Measurements from ENCODE around the gene SLBP. TPM values are rescaled to one million over a fixed set of nuclear protein-coding genes. Genes with fewer than 3 reads are reported as not detected.

The SLBP gene
- total RNA-seq, 4 donors from 2014 or later: 17.0 to 25.6 (median 21.0) TPM

- Histone ChIP-seq H3K36me3 (no peaks in the 10 kb centered on the region), H3K4me1 (no peaks in the 10 kb centered on the region), H3K4me3 (no peak overlapping the region), H3K27ac (no peak overlapping the region), H3K9me3 (no peaks in the 10 kb centered on the region), H3K27me3 (no peaks in the 10 kb centered on the region)
- ATAC-seq: no peak
- in situ Hi-C loops (cut with MboI; ENCODE audit: low sequenced_read_pairs in 4 of 4) (no loop called here), intact Hi-C loops (cut with DNase I; ENCODE audit: low total_unique reads) (no loop called here)
- no peak for DNase-seq
- no peak for TF ChIP-seq CTCF (IDR thresholded peaks at IDR 0.05 in 4 of 5, conservative IDR thresholded peaks at IDR 0.05 in 1 of 5)
These were observed 44.0 kb upstream of the SLBP start for GRCh38 chr4:1756079-1756478.

GRCh38 chr4:1755297-1755696 lies 43.2 kb upstream of the SLBP start:
- DNase-seq (no peak), ATAC-seq (no peak)
- Histone ChIP-seq H3K27ac (no peak overlapping the region), H3K36me3 (no peaks in the 10 kb centered on the region), H3K9me3 (no peaks in the 10 kb centered on the region), H3K27me3 (no peaks in the 10 kb centered on the region), H3K4me3 (no peak overlapping the region), H3K4me1 (no peaks in the 10 kb centered on the region)
- in situ Hi-C loops (cut with MboI; ENCODE audit: low sequenced_read_pairs in 4 of 4): no loop called here
- intact Hi-C loops (cut with DNase I; ENCODE audit: low total_unique reads): no loop called here
- TF ChIP-seq POLR2A (IDR thresholded peaks at IDR 0.05): no peak
- no peak for TF ChIP-seq CTCF (IDR thresholded peaks at IDR 0.05 in 4 of 5, conservative IDR thresholded peaks at IDR 0.05 in 1 of 5)

- Histone ChIP-seq H3K27me3 (no peaks in the 10 kb centered on the region), H3K27ac (no peak overlapping the region), H3K9me3 (no peaks in the 10 kb centered on the region), H3K36me3 (no peaks in the 10 kb centered on the region), H3K4me1 (no peaks in the 10 kb centered on the region), H3K4me3 (no peak overlapping the region)
- no peak for ATAC-seq
- in situ Hi-C loops (cut with MboI; ENCODE audit: low sequenced_read_pairs in 4 of 4) (no loop called here), intact Hi-C loops (cut with DNase I; ENCODE audit: low total_unique reads) (no loop called here)
- TF ChIP-seq POLR2A (IDR thresholded peaks at IDR 0.05) (no peak), CTCF (IDR thresholded peaks at IDR 0.05 in 4 of 5, conservative IDR thresholded peaks at IDR 0.05 in 1 of 5) (no peak)
- no peak for DNase-seq
These were observed 42.2 kb upstream of the SLBP start for GRCh38 chr4:1754336-1754735.

GRCh38 chr4:1753697-1754311 lies 41.7 kb upstream of the SLBP start:
- no peak for DNase-seq
- Histone ChIP-seq H3K4me3 (no peak overlapping the region), H3K27ac (no peak overlapping the region), H3K4me1 (no peaks in the 10 kb centered on the region), H3K27me3 (no peaks in the 10 kb centered on the region), H3K36me3 (no peaks in the 10 kb centered on the region), H3K9me3 (no peaks in the 10 kb centered on the region)
- intact Hi-C loops (cut with DNase I; ENCODE audit: low total_unique reads): no loop called here
- in situ Hi-C loops (cut with MboI; ENCODE audit: low sequenced_read_pairs in 4 of 4): no loop called here
- TF ChIP-seq CTCF (IDR thresholded peaks at IDR 0.05 in 4 of 5, conservative IDR thresholded peaks at IDR 0.05 in 1 of 5) (no peak), POLR2A (IDR thresholded peaks at IDR 0.05) (no peak)
- no peak for ATAC-seq

- intact Hi-C loops (cut with DNase I; ENCODE audit: low total_unique reads): no loop called here
- no peaks in the 10 kb centered on the region for H3K27me3 ChIP-seq
- no peaks in the 10 kb centered on the region for H3K9me3 ChIP-seq
- in situ Hi-C loops (cut with MboI; ENCODE audit: low sequenced_read_pairs in 4 of 4): no loop called here
- ATAC-seq (no peak), DNase-seq (no peak)
- no peak overlapping the region for H3K4me3 ChIP-seq
- no peaks in the 10 kb centered on the region for H3K36me3 ChIP-seq
- TF ChIP-seq CTCF (IDR thresholded peaks at IDR 0.05 in 4 of 5, conservative IDR thresholded peaks at IDR 0.05 in 1 of 5): no peak
- no peak for TF ChIP-seq POLR2A (IDR thresholded peaks at IDR 0.05)
- H3K27ac ChIP-seq: no peak overlapping the region
- H3K4me1 ChIP-seq: no peaks in the 10 kb centered on the region
These were observed 41.2 kb upstream of the SLBP start for GRCh38 chr4:1753294-1753696.
